Measurements from ENCODE around the gene SLCO4A1.

Gene SLCO4A1

DNA sequence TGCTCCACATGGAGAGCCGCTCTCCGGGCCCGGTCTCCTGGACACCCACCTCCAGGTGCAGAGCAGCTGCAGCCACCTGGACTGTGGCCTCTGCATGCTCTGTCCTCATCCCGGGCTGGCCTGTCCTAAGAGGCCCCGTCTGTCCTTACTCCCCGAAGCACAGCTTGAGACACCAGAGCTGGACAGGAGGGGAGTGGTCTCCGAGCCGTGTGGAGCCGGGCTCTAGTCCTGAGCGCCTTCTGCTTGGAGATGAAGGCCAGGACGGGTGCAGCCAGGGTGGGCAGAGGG, 59.7 kb downstream of the SLCO4A1 start:
- peaks cover 6% of the 10 kb centered on the region for H3K4me1 ChIP-seq (ENCODE audit: control insufficient read depth, insufficient read depth, low read length, poor library complexity, severe bottlenecking)
- no peak overlapping the region for H3K4me3 ChIP-seq (ENCODE audit: insufficient read depth, low read depth, low read length, poor library complexity, severe bottlenecking)
- no peak for DNase-seq
- no peaks in the 10 kb centered on the region for H3K27me3 ChIP-seq (replicated peaks; ENCODE audit: control insufficient read depth, insufficient read depth, low read length, poor library complexity, severe bottlenecking)
- H3K9me3 ChIP-seq (ENCODE audit: control insufficient read depth, low read length), result no peaks in the 10 kb centered on the region
- H3K36me3 ChIP-seq (ENCODE audit: control insufficient read depth, insufficient read depth, low read length), result no peaks in the 10 kb centered on the region
- H3K27ac ChIP-seq (ENCODE audit: insufficient read depth, low read length, poor library complexity, severe bottlenecking), result no peak overlapping the region

DNA sequence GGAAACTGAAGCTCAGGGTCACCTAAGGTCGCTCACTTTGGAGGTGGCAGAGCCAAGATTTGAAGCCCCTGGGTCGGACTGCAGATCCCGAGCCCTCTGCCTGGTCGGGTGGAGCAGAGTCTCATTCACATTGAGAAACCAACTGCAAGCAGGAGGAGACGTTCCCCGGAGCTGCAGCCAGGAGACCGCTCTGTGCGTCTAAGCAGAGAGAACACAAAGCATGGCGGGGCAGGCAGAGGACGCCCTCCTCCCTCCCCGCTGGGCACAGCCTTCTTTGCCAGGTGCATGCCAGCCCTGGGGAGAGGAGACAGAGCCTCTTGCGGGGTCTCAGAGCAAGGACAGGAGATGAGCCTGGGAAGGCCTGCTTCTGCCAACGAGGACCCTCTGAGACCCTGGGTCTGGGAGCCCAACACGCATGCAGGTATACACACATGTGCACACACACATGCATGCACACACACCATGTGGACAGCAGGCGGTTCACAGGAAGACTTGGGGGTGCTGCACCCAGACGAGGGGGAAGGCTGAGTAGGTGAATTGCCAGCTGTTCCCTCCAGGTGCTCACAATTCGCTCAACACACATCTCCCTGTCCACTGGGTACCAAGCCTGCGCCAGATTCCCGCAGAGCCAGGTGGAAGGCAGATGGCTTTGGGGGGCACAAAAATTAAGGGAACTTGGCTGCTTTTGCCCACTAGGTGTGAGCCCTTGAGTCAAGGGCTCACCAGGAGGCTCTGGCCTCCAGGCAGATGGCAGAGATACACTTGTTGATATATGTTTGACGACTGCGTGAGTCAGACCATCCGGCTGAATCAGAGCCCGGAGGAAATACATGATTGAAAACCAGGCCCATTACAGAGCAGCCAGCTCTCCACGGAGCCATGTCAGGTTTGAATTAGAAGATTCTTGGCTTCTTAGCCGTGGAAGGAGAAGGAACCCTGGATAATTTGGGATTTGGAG, 60.9 kb downstream of the SLCO4A1 start:
- DNase-seq, result no peak
- peaks cover 9% of the 10 kb centered on the region for H3K27me3 ChIP-seq (replicated peaks; ENCODE audit: control insufficient read depth, insufficient read depth, low read length, poor library complexity, severe bottlenecking)

DNA sequence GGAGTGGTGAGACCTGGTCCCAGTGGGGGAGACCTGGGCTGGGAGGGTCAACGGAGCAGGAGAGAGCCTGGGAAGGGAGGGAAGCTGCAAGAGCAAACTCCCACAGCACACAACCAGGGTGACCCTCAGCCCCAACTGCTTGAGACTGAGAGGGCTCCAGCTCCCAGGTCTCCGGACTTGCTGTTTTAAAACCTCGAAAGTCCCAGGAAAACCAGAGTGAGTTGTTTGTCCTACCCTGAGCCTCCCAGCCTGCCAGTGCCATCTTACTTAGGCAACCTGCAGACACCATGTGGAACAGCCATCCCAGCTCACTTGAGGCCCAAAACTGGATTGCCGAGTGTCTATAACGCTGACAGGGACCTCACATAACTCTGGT, 61.5 kb downstream of the SLCO4A1 start:
- peaks cover 12% of the 10 kb centered on the region for H3K4me1 ChIP-seq (ENCODE audit: control insufficient read depth, insufficient read depth, low read length, poor library complexity, severe bottlenecking)

More for the DNA sequence above, 60.9 kb downstream of the SLCO4A1 start:
- no peaks in the 10 kb centered on the region for H3K9me3 ChIP-seq (ENCODE audit: control insufficient read depth, low read length)
- H3K4me3 ChIP-seq (ENCODE audit: insufficient read depth, low read depth, low read length, poor library complexity, severe bottlenecking), result no peak overlapping the region
- no peaks in the 10 kb centered on the region for H3K36me3 ChIP-seq (ENCODE audit: control insufficient read depth, insufficient read depth, low read length)
- peaks cover 10% of the 10 kb centered on the region for H3K4me1 ChIP-seq (ENCODE audit: control insufficient read depth, insufficient read depth, low read length, poor library complexity, severe bottlenecking)
- no peak overlapping the region for H3K27ac ChIP-seq (ENCODE audit: insufficient read depth, low read length, poor library complexity, severe bottlenecking)

DNA sequence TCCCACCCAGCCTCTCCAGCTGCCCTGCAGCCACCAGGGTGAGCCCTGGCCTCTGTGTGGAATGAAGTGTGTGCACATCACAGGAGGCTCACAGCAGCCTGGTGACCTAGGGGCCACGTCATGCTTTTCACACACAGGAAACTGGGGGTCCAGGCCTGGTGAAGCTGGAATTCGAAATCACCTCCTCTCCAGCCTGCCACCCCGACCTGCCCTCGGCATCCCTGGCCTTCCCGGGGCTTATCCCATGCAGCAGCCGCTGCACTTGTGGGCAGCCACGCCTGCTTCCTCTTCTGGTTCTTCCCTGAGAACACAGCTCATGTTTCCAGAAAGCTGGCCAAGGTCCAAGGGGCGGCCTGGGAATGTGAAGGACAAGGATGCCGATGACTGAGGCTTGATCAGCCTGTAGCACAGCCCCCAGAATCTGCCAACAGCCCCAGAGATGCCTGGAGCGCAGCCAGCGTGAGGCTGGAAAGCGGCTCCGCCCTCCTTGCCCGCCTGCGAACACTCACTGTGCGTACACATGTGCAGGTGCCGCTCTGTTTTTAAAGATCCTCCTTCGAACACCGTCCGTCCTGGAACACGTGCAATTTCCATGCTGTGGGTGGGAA, 62.1 kb downstream of the SLCO4A1 start:
- no peak overlapping the region for H3K27ac ChIP-seq (ENCODE audit: insufficient read depth, low read length, poor library complexity, severe bottlenecking)
- H3K9me3 ChIP-seq (ENCODE audit: control insufficient read depth, low read length), result no peaks in the 10 kb centered on the region
- peaks cover 20% of the 10 kb centered on the region for H3K27me3 ChIP-seq (replicated peaks; ENCODE audit: control insufficient read depth, insufficient read depth, low read length, poor library complexity, severe bottlenecking)
- no peak overlapping the region for H3K4me3 ChIP-seq (ENCODE audit: insufficient read depth, low read depth, low read length, poor library complexity, severe bottlenecking)
- no peak for DNase-seq
- peaks cover 16% of the 10 kb centered on the region for H3K4me1 ChIP-seq (ENCODE audit: control insufficient read depth, insufficient read depth, low read length, poor library complexity, severe bottlenecking)
- no peaks in the 10 kb centered on the region for H3K36me3 ChIP-seq (ENCODE audit: control insufficient read depth, insufficient read depth, low read length)

More for the DNA sequence above, 61.5 kb downstream of the SLCO4A1 start:
- peaks cover 14% of the 10 kb centered on the region for H3K27me3 ChIP-seq (replicated peaks; ENCODE audit: control insufficient read depth, insufficient read depth, low read length, poor library complexity, severe bottlenecking)
- no peak overlapping the region for H3K27ac ChIP-seq (ENCODE audit: insufficient read depth, low read length, poor library complexity, severe bottlenecking)
- no peak for DNase-seq
- H3K9me3 ChIP-seq (ENCODE audit: control insufficient read depth, low read length), result no peaks in the 10 kb centered on the region
- H3K36me3 ChIP-seq (ENCODE audit: control insufficient read depth, insufficient read depth, low read length), result no peaks in the 10 kb centered on the region
- H3K4me3 ChIP-seq (ENCODE audit: insufficient read depth, low read depth, low read length, poor library complexity, severe bottlenecking), result no peak overlapping the region

DNA sequence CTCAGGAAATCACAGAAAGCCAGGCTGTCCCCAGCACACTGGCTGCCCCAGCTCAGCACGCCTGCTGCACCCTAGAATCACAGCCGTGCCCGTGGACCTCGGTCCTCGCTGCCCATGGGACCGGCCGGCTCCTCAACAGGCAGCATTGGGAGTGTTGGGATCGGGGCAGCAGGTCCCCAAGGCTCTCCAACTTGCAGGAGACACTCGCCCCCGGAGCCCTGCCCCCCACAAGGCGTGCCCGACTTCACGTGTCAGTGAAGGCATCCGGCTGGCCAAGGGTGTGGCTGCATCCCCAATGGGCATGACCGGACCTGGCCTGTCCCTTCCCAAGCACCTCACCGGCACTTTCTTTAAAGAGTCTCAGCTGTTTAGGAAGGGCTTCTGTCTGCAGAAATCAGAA, 63.3 kb downstream of the SLCO4A1 start:
- H3K4me3 ChIP-seq (ENCODE audit: insufficient read depth, low read depth, low read length, poor library complexity, severe bottlenecking), result no peak overlapping the region
- H3K36me3 ChIP-seq (ENCODE audit: control insufficient read depth, insufficient read depth, low read length), result no peaks in the 10 kb centered on the region
- no peaks in the 10 kb centered on the region for H3K9me3 ChIP-seq (ENCODE audit: control insufficient read depth, low read length)
- DNase-seq, result no peak
- peaks cover 24% of the 10 kb centered on the region for H3K27me3 ChIP-seq (replicated peaks; ENCODE audit: control insufficient read depth, insufficient read depth, low read length, poor library complexity, severe bottlenecking)
- no peak overlapping the region for H3K27ac ChIP-seq (ENCODE audit: insufficient read depth, low read length, poor library complexity, severe bottlenecking)
- H3K4me1 ChIP-seq (ENCODE audit: control insufficient read depth, insufficient read depth, low read length, poor library complexity, severe bottlenecking), result peaks cover 16% of the 10 kb centered on the region

DNA sequence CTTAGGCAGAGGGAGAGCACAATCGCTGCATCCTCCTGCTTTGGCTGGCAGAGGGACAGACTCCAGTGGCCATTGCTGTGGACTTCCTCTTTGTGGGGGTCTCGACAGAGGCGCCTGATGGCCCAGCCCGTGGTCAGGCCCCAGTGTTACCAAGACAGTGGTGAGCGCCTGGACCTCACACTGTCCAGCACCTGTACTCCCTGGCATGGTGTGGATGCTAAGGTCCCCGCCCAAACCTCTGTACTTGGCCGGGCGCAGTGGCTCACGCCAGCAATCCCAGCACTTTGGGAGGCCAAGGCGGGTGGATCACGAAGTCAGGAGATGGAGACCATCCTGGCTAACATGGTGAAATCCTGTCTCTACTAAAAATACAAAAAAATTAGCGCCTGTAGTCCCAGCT, 64.0 kb downstream of the SLCO4A1 start:
- H3K36me3 ChIP-seq (ENCODE audit: control insufficient read depth, insufficient read depth, low read length), result no peaks in the 10 kb centered on the region
- no peaks in the 10 kb centered on the region for H3K9me3 ChIP-seq (ENCODE audit: control insufficient read depth, low read length)
- DNase-seq, result no peak
- peaks cover 16% of the 10 kb centered on the region for H3K4me1 ChIP-seq (ENCODE audit: control insufficient read depth, insufficient read depth, low read length, poor library complexity, severe bottlenecking)
- H3K4me3 ChIP-seq (ENCODE audit: insufficient read depth, low read depth, low read length, poor library complexity, severe bottlenecking), result no peak overlapping the region
- H3K27ac ChIP-seq (ENCODE audit: insufficient read depth, low read length, poor library complexity, severe bottlenecking), result no peak overlapping the region
- H3K27me3 ChIP-seq (replicated peaks; ENCODE audit: control insufficient read depth, insufficient read depth, low read length, poor library complexity, severe bottlenecking), result peaks cover 24% of the 10 kb centered on the region

DNA sequence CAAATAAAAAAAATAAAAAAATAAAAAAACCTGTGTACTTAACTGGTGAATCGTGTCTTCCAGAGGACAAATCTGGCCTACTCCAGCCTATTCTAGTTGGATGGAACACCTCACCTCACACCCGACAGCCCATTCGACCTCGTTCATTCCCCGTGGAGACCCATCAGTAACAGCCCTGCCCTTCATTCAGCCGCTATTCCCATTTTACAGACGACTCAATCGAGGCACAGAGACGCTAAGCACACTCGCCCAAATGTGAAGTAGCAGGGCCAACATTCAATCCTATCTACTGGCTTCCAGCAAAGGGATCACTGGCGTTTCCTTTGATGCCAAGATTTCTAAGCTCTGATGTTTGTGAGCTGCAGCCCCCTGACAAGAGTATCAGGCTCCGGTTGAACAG, 64.6 kb downstream of the SLCO4A1 start:
- peaks cover 24% of the 10 kb centered on the region for H3K27me3 ChIP-seq (replicated peaks; ENCODE audit: control insufficient read depth, insufficient read depth, low read length, poor library complexity, severe bottlenecking)

DNA sequence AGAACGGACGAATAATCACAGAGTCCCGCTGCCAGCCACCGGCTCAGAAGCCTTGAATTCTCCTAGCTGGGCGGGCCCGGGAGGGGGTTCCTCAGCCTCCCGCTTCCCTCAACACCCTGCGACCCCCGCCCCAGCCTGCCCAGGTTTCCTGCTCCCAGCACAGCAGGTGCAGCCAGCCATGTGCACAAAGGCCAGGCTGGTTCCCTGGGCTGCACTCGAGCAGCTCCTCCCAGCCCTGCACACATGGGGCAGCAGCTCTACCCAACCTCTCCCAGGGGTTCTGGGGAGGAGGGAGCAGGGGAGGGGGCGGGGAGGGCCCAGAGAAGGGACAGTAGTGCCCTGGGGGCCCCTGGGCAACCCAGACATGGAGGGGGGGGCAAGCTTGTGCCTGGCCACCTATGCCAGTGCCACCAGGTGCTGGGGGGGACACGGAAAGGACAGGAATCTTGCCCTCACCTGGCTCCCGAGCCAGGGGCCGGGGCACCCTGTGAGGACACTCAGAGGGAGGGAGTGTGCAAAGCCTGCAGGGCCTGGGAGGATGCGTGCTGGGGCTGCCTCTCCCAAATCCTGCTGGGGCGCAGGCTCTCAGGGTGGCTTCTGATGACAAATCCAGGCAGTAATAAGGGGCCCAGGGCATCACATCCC, 65.1 kb downstream of the SLCO4A1 start:
- Histone ChIP-seq H3K27me3 (replicated peaks; ENCODE audit: control insufficient read depth, insufficient read depth, low read length, poor library complexity, severe bottlenecking) (peaks cover 24% of the 10 kb centered on the region), H3K4me3 (ENCODE audit: insufficient read depth, low read depth, low read length, poor library complexity, severe bottlenecking) (no peak overlapping the region), H3K9me3 (ENCODE audit: control insufficient read depth, low read length) (no peaks in the 10 kb centered on the region), H3K36me3 (ENCODE audit: control insufficient read depth, insufficient read depth, low read length) (no peaks in the 10 kb centered on the region), H3K27ac (ENCODE audit: insufficient read depth, low read length, poor library complexity, severe bottlenecking) (no peak overlapping the region), H3K4me1 (ENCODE audit: control insufficient read depth, insufficient read depth, low read length, poor library complexity, severe bottlenecking) (peaks cover 16% of the 10 kb centered on the region)
- no peak for DNase-seq

More for the DNA sequence above, 64.6 kb downstream of the SLCO4A1 start:
- Histone ChIP-seq H3K36me3 (ENCODE audit: control insufficient read depth, insufficient read depth, low read length) (no peaks in the 10 kb centered on the region), H3K4me1 (ENCODE audit: control insufficient read depth, insufficient read depth, low read length, poor library complexity, severe bottlenecking) (peaks cover 16% of the 10 kb centered on the region), H3K4me3 (ENCODE audit: insufficient read depth, low read depth, low read length, poor library complexity, severe bottlenecking) (no peak overlapping the region), H3K9me3 (ENCODE audit: control insufficient read depth, low read length) (no peaks in the 10 kb centered on the region), H3K27ac (ENCODE audit: insufficient read depth, low read length, poor library complexity, severe bottlenecking) (no peak overlapping the region)
- DNase-seq, result no peak

DNA sequence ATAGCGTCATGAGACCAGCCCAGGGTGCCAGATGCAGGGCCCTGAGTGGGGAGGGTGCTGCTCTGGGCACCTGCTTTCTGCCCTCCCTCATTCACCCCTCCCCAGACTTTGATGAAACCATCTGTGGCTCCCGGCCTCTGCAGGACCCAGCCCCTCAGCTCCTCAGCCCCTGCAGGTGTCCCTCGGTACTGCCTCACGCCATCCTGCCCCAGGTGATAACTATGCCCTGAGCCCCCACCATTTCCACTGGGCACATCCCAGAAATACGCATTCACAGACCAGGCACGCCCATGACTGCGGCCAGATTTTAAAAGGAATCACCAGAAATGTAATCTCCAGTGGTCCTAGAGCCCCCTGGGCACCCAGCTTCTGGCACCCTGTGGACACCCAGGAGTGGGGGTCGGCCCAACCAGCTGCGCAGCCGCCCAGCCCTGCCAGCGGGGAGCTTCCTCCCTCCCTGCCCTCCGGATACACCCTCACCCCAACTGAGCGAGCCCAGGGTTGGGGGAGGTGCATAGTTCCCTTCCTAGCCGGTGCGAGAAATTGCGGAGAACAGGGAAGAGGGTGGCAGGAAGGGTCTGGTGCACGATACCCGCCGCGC, 65.7 kb downstream of the SLCO4A1 start:
- Histone ChIP-seq H3K27me3 (replicated peaks; ENCODE audit: control insufficient read depth, insufficient read depth, low read length, poor library complexity, severe bottlenecking) (peaks cover 24% of the 10 kb centered on the region), H3K9me3 (ENCODE audit: control insufficient read depth, low read length) (no peaks in the 10 kb centered on the region), H3K4me1 (ENCODE audit: control insufficient read depth, insufficient read depth, low read length, poor library complexity, severe bottlenecking) (peaks cover 16% of the 10 kb centered on the region), H3K4me3 (ENCODE audit: insufficient read depth, low read depth, low read length, poor library complexity, severe bottlenecking) (no peak overlapping the region), H3K36me3 (ENCODE audit: control insufficient read depth, insufficient read depth, low read length) (no peaks in the 10 kb centered on the region), H3K27ac (ENCODE audit: insufficient read depth, low read length, poor library complexity, severe bottlenecking) (no peak overlapping the region)
- no peak for DNase-seq

Data from effector memory CD4-positive, alpha-beta T cell (primary cell).